HepG2 (cell line): ENCODE results near the gene LRRC45. TPM values are rescaled to one million over a fixed set of nuclear protein-coding genes. Genes with fewer than 3 reads are reported as not detected.

Source experiments
- KDM5A ChIP-seq: fragments of 200-600 bp; sonication (generic); IDR thresholded peaks from 2 replicates; pipeline ENCODE4 v1.7.0; 2018; ENCODE audit warnings: antibody characterized with exemption, mild to moderate bottlenecking, low read length, borderline replicate concordance
- NAIF1 ChIP-seq: sonication (generic); formaldehyde crosslinking; IDR thresholded peaks from 2 replicates; pipeline ENCODE4 v1.5.0; 2020; ENCODE audit warnings: mild to moderate bottlenecking, missing genetic modification reagents, borderline replicate concordance
- NFE2L2 ChIP-seq: fragments of 150-350 bp; IDR thresholded peaks from 2 replicates; pipeline ENCODE4 v1.6.1; 2014; ENCODE audit warnings: low read length
- NFRKB ChIP-seq: fragments of 450-650 bp; IDR thresholded peaks from 2 replicates; pipeline ENCODE4 v1.6.1; 2017
- NRL ChIP-seq: sonication (generic); formaldehyde crosslinking; IDR thresholded peaks from 2 replicates; pipeline ENCODE4 v1.5.0; 2020; ENCODE audit warnings: missing genetic modification reagents, mild to moderate bottlenecking, moderate library complexity, borderline replicate concordance
- PITX1 ChIP-seq: sonication (generic); formaldehyde crosslinking; IDR thresholded peaks from 2 replicates; pipeline ENCODE4 v1.5.1; 2020; ENCODE audit warnings: mild to moderate bottlenecking, missing genetic modification reagents
- PRDM15 ChIP-seq: sonication (generic); formaldehyde crosslinking; IDR thresholded peaks from 2 replicates; pipeline ENCODE4 v1.4.0; 2020; ENCODE audit warnings: missing genetic modification reagents
- REST ChIP-seq, 2 experiments: IDR thresholded peaks; 2 replicates each; pipeline ENCODE4 v1.6.1; 2011 to 2012; ENCODE audit warnings: low read length in 2 of 2, borderline replicate concordance in 1 of 2, low read depth in 1 of 2, mild to moderate bottlenecking in 1 of 2, moderate library complexity in 1 of 2
- SALL1 ChIP-seq: sonication (generic); formaldehyde crosslinking; IDR thresholded peaks from 2 replicates; pipeline ENCODE4 v1.8.0; 2022; ENCODE audit warnings: mild to moderate bottlenecking, missing genetic modification reagents
- SIN3A ChIP-seq: IDR thresholded peaks from 2 replicates; pipeline ENCODE4 v1.6.1; 2011; ENCODE audit warnings: low read depth, mild to moderate bottlenecking, control low read depth, low read length, borderline replicate concordance
- SMARCE1 ChIP-seq: fragments of 450-650 bp; IDR thresholded peaks from 2 replicates; pipeline ENCODE4 v1.6.1; 2017; ENCODE audit warnings: borderline replicate concordance
- SNAPC4 ChIP-seq: sonication (generic); formaldehyde crosslinking; IDR thresholded peaks from 2 replicates; pipeline ENCODE4 v1.4.0; 2020; ENCODE audit warnings: mild to moderate bottlenecking, missing genetic modification reagents
- ZMYM2 ChIP-seq: sonication (generic); formaldehyde crosslinking; IDR thresholded peaks from 2 replicates; pipeline ENCODE4 v1.8.0; 2022; ENCODE audit warnings: mild to moderate bottlenecking, missing genetic modification reagents
- ZNF619 ChIP-seq: sonication (generic); formaldehyde crosslinking; IDR thresholded peaks from 2 replicates; pipeline ENCODE4 v1.4.0; 2020; ENCODE audit warnings: mild to moderate bottlenecking, missing genetic modification reagents
- polyA plus RNA-seq, 8 experiments: library from polyadenylated mRNA; depleted of rRNA in 3 of 8; stranded (reverse) in 7 of 8; unstranded in 1 of 8; fragments of >200 nt; fragmentation: Illumina TruSeq in 4 of 8; extraction: Trizol in 4 of 8; gene quantifications; 2 replicates each; pipeline versions ENCODE4 v1.2.1 to v1.2.3, GENCODE V29; 2011 to 2016; ENCODE audit warnings: low read depth in 4 of 8, missing spikeins in 1 of 8, mixed read lengths in 1 of 8; ENCODE audit not compliant: insufficient read depth in 1 of 8
- total RNA-seq, 5 experiments: library from RNA; depleted of rRNA; stranded (reverse); fragments of >200 nt; fragmentation: Illumina TruSeq; extraction: Trizol; gene quantifications; 2 replicates each; pipeline ENCODE4 v1.2.3, GENCODE V29; 2016; ENCODE audit warnings: low read depth in 1 of 5

LRRC45 gene
- total and polyA plus RNA-seq, 2 of the 13 experiments (the other 11 are each of a cell fraction or from before 2014, with no cell fraction given), result 11.6 to 48.1 TPM

GRCh38 chr17:82037092-82037888 lies 14.2 kb downstream of the LRRC45 start, which contains the start of gene DCXR (continued):
- TF ChIP-seq REST (IDR thresholded peaks at IDR 0.05; ENCODE audit: borderline replicate concordance in 1 of 2, low read depth in 1 of 2, low read length in 2 of 2) (no peak), ZMYM2 (no peak), KDM5A (peak; percentile 70; the same call in 1 of the 2 replicates), SIN3A (peak; percentile 85; the same call in 1 of the 2 replicates), SNAPC4 (CRISPR knock-in tag) (0 out of 2 replicates have a peak, but pooled peaks have one; percentile 70), PRDM15 (CRISPR knock-in tag) (no peak), ZNF619 (CRISPR knock-in tag) (peak; percentile 91; the same call in 1 of the 2 replicates), NFE2L2 (no peak), NFRKB (no peak), NRL (CRISPR knock-in tag) (0 out of 2 replicates have a peak, but pooled peaks have one; percentile 50), SALL1 (peak; percentile 94), NAIF1 (CRISPR knock-in tag) (no peak), SMARCE1 (no peak), PITX1 (CRISPR knock-in tag) (peak; percentile 23; the same call in 1 of the 2 replicates)
